ENCODE measurements around the gene SNX27.
A peak's percentile ranks its signal among the peaks of the same experiment; 100 is the strongest.
"Not testable (repeated sequence)": the region's sequence is repeated elsewhere in the genome, so short reads cannot be mapped to it uniquely, and the experiment has no call there.

Gene SNX27

GRCh38 chr1:151641229-151641628, 29.4 kb downstream of the SNX27 start:
- no peak for DNase-seq

DNA sequence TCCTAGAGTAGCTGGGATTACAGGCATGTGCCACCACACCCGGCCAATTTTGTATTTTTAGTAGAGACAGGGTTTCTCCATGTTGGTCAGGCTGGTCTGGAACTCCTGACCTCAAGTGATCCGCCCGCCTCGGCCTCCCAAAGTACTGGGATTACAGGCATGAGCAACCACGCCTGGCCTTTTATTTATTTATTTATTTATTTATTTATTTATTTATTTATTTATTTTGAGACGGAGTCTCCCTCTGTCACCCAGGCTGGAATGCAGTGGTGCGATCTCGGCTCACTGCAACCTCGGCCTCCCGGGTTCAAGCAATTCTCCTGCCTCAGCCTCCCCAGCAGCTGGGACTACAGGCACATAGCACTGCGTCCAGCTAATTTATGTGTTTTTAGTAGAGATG, 31.2 kb downstream of the SNX27 start:
- not testable (repeated sequence) for DNase-seq

DNA sequence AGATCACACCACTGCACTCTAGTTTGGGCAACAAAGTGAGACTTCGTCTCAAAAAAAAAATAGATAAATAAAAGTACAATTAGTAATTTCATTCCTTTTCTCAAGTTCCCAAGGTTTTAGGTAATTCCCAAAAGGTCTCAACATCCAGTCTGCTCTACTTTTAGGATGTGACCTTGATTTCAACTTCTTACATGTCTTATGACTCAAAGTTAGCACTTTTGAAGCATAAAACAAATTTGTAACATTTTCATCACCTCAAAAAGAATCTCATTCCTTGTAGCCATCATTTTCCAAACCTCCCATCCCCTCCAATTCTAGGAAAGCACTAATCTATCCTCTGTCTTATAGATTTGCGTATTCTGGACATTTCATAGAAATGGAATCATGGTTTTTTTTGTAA, 32.2 kb downstream of the SNX27 start:
- no peak for DNase-seq

GRCh38 chr1:151653397-151653796, 41.5 kb downstream of the SNX27 start:
- DNase-seq, result no peak

DNA sequence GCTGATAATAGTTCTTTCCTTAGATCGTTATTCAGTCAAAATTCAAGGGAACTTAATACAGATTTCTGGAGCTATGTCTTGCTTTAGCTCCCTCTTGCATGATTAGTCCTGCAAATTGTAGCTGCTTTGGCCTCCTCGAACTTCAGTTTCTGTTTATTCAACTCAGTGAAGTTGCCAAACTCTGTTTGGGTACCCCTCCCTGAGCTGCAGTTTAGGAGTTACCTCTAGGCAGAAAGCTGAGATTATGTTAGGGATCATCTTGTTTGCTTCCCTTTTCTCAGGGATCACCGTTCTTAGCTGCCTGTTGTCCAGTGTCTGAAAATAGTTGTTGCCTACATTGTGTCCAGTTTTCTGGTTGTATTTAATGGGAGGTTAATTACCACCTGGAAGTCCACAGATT, 43.5 kb downstream of the SNX27 start:
- DNase-seq, result no peak

GRCh38 chr1:151661751-151662150, 49.9 kb downstream of the SNX27 start:
- DNase-seq, result no peak

- DNase-seq, result no peak
Measured at GRCh38 chr1:151668090-151668489, 56.2 kb downstream of the SNX27 start.

DNA sequence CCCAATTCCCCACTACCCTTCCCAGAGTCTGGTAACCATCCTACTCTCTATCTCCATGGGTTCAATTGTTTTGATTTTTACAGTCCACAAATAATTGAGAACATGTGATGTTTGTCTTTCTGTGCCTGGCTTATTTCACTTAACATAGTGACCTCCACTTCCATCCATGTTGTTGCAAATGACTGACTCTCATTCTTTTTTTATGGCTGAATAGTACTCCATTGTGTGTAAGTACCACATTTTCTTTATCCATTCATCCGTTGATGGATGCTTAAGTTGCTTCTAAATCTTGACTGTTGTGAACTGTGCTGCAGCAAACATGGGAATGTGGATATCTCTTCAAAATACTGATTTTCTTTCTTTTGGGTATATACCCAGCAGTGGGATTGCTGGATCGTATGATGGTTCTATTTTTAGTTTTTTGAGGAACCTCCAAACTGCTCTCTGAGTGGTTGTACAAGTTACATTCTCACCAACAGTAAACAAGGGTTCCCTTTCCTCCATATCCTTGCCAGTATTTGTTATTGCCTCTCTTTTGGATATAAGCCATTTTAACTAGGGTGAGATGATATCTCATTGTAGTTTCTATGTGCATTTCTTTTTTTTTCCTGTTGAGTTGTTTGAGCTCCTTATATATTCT, 58.3 kb downstream of the SNX27 start:
- not testable (repeated sequence) for DNase-seq

GRCh38 chr1:151673407-151673806, 61.6 kb downstream of the SNX27 start:
- no peak for DNase-seq

- no peak for DNase-seq
Measured at GRCh38 chr1:151680391-151680790, 68.5 kb downstream of the SNX27 start.

- DNase-seq, result no peak
Measured at GRCh38 chr1:151680826-151681225, 69.0 kb downstream of the SNX27 start.

DNA sequence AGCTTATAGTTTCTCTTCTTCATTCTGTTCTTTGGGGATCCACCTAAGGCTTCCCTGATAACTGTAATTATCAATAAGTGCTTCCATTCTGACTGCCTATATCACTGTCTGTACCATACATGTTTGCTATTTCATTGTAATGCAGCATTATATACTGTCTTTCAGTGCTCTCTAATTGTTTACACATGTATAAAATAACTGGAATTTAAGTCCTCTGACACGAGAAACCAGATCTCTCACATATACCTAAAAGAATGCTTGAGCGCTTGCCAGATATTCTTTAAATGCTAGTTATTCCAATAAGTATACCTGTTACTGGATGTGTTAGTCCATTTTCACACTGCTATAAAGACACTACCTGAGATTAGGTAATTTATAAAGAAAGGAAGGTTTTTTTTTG, 70.1 kb downstream of the SNX27 start:
- DNase-seq, result no peak

- not testable (repeated sequence) for DNase-seq
Measured at GRCh38 chr1:151682901-151683300, 71.1 kb downstream of the SNX27 start.

DNA sequence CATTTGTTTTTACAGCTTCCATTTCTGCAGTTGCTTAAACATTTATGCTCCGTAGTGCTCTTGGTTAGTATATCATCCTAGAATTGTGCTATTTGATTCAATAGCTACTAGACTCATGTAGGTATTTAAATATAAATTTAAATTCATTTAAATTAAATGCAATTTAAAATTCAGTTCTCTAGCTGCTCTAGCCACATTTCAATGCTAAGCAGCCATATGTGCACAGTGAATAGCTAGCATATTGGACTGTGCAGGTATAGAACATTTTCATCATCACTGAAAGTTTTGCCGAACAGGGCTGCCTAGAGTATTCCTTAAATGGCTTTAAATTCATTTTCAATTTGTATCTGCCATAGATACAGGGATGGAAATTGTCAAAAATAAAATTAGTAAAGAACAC, 72.3 kb downstream of the SNX27 start:
- no peak for DNase-seq

GRCh38 chr1:151686561-151686960, 74.7 kb downstream of the SNX27 start:
- no peak for DNase-seq

- DNase-seq, result no peak
Measured at GRCh38 chr1:151689494-151689893, 77.6 kb downstream of the SNX27 start.

DNA sequence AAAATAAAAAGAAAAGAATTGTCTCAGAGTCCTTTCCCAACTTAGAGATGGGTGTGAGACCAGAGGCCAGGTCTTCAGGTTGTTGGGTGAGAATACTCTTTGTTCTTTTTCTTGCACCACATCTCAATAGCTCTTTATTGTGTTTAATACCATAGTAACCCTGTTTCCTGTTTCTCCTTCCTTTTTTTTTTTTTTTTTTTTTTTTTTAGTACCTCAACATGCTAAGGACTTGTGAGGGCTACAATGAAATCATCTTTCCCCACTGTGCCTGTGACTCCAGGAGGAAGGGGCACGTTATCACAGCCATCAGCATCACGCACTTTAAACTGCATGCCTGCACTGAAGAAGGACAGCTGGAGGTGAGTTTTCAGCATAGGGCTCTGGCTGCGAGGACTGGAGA, 80.4 kb downstream of the SNX27 start:
- DNase-seq, result no peak

DNA sequence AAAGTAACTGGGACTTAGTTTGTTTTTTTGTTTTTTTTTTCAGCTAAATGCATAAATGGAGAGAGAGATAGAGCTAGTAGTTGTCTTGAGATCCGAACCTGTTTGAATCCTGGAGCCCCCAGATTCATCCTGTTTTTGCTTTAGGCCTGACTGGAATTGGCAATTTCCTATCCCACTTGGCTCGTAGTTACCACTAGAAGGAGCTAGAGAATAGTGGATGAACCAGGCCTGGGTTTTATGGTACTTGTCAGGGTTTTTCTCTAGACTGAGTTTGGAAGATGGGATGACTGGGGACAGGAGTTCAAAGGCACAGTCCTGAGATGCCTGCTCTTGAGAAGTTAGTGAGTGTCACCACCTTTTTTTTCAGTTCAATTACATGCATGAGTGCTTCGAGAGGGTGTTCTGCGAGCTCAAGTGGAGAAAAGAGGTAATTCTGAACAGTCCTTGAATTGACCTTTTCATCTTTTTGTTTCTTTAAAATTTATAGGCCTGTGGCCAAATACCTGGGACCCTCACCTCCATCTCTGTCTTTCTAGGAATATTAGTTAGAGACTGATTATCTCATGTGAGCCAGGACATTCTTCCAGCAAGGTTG, 81.3 kb downstream of the SNX27 start:
- DNase-seq, result peak; percentile 61

- no peak for DNase-seq
Measured at GRCh38 chr1:151701515-151701914, 89.7 kb downstream of the SNX27 start.

GRCh38 chr1:151702936-151703335, 91.1 kb downstream of the SNX27 start:
- no peak for DNase-seq

- no peak for DNase-seq
Measured at GRCh38 chr1:151703813-151704212, 92.0 kb downstream of the SNX27 start.

DNA sequence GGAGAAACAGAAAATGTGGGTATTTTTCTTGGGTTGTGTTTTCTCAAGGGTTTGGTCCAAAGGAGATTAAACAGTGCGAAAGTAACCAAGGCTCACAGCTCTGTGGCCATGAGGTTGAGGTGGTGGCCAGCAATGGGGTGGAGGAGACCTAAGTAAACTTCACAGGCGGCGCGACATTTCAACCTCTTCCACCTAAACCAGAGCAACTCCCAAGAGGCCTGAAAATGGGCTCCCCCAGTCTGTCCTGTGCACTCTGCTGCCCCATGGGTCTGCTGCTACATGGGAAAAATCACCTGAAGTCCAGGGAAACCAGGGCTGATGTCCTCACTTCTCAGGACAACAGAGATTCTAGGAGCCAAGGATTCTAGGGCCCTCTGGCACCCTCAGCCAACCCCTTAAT, 92.4 kb downstream of the SNX27 start:
- DNase-seq, result no peak

GRCh38 chr1:151705146-151705545, 93.3 kb downstream of the SNX27 start:
- DNase-seq, result no peak

DNA sequence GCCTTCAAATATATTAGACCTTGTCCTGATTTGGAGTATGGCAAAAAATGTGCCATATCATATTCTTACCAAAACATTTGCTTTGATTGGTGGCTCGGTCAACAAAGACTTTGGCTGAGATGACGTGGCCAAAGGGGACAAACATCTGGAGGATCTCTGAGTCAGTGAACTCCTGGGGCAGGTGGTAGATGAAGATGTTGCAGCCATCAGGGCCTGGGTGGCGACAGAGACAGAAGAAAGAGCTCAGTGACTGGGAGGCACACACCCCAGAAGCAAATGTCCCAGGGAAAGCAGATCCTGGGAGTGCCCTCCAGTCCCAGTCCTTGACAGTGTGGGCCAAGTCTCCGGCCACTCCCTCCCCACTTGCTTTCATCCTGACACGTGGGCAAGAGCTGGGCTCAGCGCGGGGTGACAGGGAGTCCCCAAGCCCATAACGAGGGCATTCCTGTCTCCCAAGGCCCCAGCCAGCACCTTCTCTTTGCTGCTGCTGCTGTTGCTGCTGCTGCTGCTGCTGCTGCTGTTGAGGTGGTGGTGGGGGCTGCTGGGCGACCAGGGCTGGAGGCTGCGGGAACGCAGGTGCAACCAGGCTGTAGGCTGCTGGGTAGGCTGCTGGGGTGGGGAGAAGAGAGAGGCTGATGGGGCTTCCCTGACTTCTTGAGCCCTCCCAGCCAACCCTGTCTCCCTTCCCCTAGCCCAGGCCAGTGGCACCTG, 94.1 kb downstream of the SNX27 start:
- DNase-seq, result no peak
